Activated CD4-positive, alpha-beta T cell treated with anti-CD3 and anti-CD28 coated beads, Interleukin-2, amount 50 U/mL, for 48 hours (primary cell): Measurements from ENCODE around the gene PXN.
"Not testable (repeated sequence)": the region's sequence is repeated elsewhere in the genome, so short reads cannot be mapped to it uniquely, and the experiment has no call there.

Experiments
- DNase-seq, 2 experiments: peaks; one replicate each; pipeline ENCODE4 v3.0.0-alpha.2; 2020

Gene PXN

DNA sequence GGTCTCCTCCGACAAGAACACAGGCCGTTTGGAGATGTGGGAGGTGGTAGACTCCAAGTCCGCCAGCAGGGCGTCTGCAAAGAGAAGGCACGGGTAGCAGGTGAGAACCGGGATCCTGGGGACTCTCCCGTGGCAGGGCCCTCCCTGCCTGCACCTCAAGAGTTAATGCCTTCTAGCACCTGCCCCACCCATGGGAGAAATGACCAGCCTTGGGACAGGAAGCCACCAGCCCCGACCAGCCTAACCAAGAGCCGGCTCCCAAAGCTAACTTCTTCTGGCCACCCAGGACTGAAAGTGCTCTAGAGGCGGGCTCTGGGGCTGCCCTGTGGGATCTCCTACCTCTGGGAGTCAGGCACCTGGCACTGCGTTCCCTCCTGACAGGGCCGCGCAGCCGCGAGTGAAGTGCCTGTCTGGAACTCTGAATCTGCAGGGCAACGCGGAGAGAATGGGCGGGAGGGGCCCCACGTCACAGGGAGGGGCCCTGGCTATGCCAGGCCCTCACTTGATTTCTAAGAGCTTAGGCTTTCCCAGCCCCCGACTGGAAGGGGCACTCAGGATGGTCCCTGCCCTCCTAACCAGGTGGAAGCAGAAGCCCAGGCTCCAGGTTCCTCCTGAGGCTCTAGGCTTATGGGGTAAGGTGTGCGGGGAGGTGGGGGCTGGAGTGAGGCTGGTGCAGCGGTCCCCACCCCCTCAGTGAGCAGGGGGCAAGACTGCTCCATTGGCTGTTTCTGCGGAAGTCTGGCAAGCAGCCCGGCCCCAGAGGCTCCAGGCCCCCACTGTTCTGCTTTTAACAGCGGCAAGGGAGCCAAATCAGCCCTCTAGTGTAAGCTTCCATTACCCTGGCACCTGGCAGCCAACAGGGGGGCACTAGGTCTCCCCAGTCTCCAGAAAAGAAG, 41.0 kb downstream of the PXN start:
- no peak for DNase-seq

DNA sequence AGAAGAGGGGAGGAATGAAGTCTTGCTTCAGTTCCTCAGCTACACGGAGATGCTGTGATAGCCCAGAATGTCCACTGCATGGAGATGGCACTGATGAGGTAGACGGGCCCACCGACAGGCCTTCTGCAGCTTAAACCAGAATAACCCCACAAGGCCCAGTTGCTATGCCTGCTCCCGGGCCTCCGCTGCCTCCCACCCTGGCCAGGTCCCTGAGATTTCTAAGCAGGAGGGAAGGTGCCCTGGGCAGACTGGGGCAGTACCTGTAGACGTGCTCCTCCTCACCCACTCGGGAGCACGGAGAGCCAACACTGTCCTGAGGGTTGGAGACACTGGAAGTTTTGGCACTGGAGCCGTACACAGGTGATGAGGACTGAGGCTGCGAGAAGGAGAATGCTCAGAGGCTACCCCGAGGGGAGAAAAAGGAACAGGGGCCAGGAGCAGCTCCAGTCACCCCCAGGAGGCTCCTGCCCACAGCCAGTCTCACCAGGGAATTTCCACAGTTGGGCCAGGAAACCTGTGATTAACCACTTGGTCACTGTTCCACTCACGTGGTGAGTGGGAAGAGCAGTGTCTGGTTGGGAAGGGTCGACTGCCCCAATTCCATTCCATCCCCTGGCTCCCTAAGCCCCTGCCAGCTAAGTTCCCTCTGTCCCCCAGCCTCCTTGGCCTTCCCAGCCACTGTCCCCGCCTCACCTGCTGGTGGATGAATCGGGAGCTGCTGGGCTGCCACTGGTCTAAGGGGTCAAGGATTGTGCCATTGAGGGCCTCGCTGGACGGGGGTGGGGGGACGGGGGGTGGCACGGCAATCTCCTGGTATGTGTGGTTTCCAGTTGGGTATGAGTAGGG, 41.8 kb downstream of the PXN start:
- no peak for DNase-seq

- no peak for DNase-seq
Observed at GRCh38 chr12:120222288-120222832, 43.2 kb downstream of the PXN start.

DNA sequence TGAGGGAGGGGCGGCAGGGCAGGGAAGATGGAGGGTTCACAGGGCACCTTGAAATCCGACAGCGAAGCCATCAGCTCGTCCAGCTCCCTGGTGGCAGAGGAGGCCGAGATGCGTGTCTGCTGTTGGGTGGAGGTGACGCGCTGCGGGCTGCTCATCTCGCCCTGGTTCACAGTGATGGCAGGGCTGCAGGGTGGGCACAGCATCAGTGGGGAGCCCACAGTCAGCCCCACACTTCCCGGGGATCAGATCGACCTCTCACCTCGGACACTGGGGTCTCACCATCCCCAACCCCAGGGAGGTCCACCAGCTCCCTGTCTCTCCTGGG, 44.0 kb downstream of the PXN start:
- DNase-seq, result no peak

- DNase-seq, result no peak
Observed at GRCh38 chr12:120220838-120221575, 44.5 kb downstream of the PXN start.

- no peak for DNase-seq
Observed at GRCh38 chr12:120218680-120219606, 46.6 kb downstream of the PXN start.

DNA sequence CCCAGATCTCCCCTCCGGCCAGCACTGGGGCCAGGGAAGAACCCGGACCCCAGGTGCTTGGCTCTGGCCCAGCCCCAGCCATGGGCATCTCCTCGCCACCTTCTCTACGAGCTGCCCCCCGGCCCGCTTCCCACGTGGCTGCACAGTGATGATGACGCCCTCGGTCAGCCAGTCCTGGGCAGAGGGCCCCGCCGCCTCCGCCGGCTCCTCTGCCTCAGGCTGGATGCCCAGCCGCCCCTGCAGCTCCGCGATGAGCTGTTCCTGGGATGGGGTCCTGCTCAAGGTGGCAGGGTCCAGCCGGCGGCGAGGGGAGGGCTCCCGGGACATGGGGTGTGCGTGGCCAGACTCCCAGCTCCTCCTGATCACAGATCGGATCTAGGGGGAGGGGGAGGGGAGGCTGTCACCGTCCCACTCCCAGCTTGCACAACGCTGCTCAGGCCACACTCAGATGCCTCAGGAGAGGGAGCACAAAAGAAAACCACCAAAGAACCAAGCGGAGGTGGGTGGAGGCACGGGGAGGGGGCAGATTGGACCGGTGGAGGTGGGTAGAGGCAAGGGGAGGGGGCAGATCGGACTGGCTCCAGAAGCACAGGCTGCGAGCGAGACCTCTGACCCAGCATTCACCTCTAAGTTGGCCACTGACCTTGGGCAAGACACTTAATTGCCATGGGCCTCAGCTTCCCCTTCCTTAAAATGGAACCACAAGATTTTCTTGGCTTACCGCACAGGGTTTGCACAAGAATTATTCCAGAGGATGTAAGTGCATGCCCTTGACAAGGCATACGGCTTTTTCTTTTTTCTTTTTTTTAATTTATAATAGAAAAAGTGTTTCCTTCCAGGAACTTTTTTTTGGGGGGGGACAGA, 48.6 kb downstream of the PXN start:
- DNase-seq, result no peak

DNA sequence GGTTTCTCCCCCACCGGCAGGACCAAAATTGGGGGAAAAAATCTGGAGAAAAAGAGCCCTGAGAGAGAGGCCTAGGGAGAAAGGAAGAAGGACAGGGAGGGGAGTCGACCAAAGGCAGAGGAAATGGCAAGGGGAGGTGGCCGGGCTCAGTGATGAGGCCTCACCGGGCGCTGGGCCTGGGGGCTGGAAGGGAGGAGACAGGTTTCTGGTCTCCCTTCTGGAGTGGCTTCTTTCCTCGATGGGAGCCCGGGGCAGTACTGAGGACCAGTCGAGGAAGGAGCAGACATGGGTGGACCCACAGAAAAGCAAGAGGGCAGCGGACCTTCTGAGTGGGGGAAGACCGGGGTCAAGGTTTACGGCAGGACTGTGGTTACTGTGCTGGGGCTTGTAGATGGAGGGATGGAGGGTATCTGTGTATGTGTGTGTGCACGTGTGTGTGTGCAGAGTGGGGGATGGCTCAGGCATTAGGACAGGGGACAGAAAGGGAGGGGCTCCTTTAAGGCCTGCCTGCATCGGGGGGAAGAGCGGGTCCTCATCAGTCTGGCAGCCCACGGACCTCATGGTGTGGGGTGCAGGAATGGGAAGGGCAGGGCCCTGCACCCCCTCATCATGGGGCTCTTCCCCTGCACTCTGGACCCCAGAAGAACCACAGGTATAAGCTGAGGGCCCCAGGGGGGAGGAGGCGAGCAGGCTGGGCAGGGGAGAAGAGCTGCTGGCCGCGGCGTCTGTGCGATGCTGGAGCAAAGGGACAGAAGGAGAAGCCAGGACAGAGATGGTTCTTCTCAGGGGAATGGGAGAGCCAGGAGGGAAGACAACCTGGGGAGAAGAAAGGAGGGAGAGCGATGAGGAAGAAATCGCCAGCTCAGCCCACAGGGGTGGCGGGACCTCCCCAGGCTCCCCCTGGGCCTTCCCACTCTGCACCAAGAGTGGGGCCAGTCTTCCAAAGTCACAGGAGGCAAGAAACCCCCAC, 49.5 kb downstream of the PXN start:
- DNase-seq, result no peak

GRCh38 chr12:120215357-120215735, 50.2 kb downstream of the PXN start:
- DNase-seq, result no peak

DNA sequence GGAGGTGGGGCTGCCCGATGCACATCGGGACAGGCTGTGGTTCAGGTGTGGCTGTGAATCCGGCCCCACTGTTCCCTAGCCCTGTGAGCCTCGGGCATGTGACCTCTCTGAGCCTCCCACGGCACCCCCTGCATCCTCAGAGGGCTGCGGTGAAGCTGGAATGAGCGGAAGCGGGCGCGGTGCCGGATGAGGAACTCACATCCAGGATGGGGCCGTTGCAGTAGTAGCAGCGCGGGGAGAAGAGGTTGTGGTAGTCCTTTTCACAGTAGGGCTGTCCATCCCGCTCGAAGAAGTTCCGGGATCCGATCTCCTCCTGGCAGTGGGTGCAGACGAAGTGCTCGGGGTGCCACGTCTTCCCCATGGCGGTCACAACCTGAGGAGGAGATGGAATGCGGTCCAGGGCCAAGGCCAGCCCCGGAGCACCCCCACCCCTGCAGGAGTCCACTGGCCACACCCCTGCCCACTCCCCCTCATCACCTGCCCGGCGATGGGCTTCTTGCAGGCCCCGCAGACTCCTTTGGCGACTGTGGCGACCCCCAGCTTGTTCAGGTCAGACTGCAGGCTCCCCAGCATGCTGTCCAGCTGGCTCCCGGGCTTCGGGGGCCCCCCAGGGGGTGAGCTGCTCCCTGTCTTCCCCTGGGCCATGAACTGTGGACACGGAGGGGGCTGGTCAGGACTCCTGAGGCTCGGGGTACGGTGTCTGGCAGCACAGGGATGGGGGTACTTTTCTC, 50.7 kb downstream of the PXN start:
- DNase-seq, result no peak

DNA sequence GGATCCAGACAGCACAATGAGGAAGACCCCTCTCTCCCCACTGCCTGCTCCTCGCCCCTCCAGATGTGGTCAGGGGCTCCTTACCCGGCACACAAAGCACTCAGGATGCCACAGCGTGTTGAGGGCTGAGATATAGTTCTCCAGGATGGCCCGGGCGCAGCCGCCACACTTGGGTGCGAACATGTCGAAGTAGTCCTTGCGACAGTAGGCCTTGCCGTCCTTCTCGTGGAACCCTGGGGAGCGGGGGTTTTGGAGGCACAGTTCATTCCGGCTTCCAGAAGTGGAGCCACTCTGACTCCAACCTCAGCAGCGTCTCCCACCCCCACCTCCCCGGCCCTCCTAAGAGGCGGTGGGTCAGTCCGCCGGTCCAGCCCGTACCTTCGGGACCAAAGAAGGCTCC, 51.8 kb downstream of the PXN start:
- no peak for DNase-seq

DNA sequence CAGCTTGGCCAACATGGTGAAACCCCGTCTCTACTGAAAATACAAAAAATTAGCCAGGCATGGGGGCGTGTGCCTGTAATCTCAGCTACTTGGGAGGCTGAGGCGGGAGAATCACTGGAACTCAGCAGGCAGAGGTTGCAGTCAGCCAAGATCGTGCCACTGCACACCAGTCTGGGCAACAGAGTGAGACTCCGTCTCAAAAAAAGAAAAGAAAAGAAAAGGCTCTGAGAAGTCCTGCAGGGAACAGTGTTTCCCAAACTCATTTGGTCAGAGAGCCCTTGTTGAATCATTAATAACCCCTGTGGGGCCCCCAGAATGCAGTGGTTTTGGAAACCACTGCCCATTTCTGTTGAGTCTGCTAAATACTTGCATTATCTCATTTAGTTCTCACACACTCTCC, 52.3 kb downstream of the PXN start:
- not testable (repeated sequence) for DNase-seq

DNA sequence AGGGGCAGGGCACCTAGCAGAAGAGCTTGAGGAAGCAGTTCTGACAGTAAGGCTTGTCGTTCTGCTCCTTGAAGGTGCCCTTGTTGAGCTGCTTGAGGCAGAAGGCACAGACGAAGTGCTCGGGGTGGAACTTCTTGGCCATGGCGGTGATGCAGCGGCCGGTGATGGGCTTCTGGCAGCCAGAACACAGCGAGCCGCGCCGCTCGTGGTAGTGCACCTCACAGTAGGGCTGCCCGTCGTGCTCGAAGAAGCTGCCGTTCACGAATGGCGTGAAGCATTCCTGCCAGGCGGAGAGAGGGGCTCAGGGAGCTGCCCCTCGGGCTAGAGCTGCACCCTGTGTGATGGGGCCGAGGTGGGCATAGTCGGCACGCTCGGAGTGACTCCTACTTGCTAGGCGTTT, 53.2 kb downstream of the PXN start:
- DNase-seq, result no peak

GRCh38 chr12:120211904-120212283, 53.6 kb downstream of the PXN start:
- DNase-seq, result no peak

- no peak for DNase-seq
Observed at GRCh38 chr12:120211243-120211903, 54.2 kb downstream of the PXN start.

DNA sequence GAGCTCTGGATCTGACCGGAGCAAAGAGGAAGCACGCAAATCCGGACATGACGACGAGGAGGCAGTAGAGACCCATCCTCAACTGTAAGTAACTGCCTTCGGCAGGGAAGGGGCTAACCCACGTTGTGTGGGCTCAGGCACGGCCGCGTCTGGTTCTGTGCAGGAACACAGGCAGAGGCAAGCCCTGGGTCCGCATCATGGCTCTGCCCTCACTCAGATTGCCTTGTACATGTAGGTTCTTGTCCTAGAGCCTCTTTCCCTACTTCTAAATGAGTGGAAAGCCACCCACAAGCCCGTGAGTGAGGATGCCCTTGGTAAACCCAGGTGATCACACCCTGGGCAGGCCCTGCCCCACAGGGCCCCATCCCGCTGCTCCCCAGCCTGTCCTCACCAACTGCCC, 55.7 kb downstream of the PXN start:
- no peak for DNase-seq

- DNase-seq, result no peak
Observed at GRCh38 chr12:120207227-120207626, 58.3 kb downstream of the PXN start.

GRCh38 chr12:120206781-120207180, 58.7 kb downstream of the PXN start:
- not testable (repeated sequence) for DNase-seq

- DNase-seq, result no peak
Observed at GRCh38 chr12:120206228-120206627, 59.3 kb downstream of the PXN start.
